ENCODE results near the gene HRNR. TPM values are rescaled to one million over a fixed set of nuclear protein-coding genes. Genes with fewer than 3 reads are reported as not detected.

HRNR gene
- total and polyA plus RNA-seq, 8 donors: 0.10 to 0.54 (median 0.21) TPM; not detected in 2

DNA sequence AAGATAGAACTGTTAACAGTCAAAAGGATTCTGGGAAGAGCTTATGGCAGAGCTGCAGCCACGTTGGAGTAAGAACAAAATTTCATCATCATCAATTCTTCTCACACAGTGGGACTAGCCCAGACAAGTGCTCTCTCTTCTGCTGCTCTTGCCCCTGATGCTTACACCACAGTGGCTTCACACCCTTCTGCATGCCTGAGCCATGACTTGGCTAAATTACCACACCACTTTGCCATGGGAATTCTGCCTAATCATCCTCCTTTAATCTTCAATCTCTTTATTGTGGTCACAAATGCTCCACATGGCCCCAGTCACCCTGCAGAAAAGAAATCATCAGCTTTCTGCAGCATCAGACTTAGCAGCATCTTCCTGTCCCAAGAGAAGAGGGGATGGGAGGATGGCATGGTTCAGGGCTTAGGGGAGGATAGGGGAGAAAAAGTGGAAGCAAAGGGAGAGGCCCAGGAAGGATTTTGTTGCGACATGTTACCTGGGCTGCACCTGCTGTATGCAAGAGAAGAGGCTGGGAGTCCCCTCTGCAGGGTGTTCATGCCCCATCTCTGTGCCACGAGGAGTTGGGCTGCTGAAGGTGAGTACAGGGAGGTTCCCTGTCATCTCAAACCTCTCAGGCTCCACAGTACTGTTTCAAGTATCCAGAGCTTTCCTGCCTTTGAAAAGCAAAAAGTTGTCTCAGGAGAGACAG, 56.0 kb downstream of the HRNR start:
- ATAC-seq: peak; percentile 82
- Histone ChIP-seq H3K36me3 (no peaks in the 10 kb centered on the region), H3K27ac (peak overlapping the region in 1 of 2 donors; percentile 39), H3K4me1 (peaks cover 0 to 38% of the 10 kb centered on the region in 2 donors), H3K4me3 (no peak overlapping the region), H3K9me3 (no peaks in the 10 kb centered on the region), H3K27me3 (no peaks in the 10 kb centered on the region)
- intact Hi-C loops (cut with DNase I): no loop called here
- no peak for TF ChIP-seq CTCF (IDR thresholded peaks at IDR 0.05)
- no peak for DNase-seq

- no peak for ATAC-seq
- no peak for TF ChIP-seq CTCF (IDR thresholded peaks at IDR 0.05)
- Histone ChIP-seq H3K36me3 (no peaks in the 10 kb centered on the region), H3K27ac (no peak overlapping the region), H3K4me1 (peaks cover 0 to 38% of the 10 kb centered on the region in 2 donors), H3K27me3 (no peaks in the 10 kb centered on the region), H3K9me3 (no peaks in the 10 kb centered on the region), H3K4me3 (no peak overlapping the region)
- DNase-seq: no peak
- intact Hi-C loops (cut with DNase I): no loop called here
Measured at GRCh38 chr1:152166966-152167365, 57.0 kb downstream of the HRNR start.

- Histone ChIP-seq H3K4me3 (no peak overlapping the region), H3K27me3 (no peaks in the 10 kb centered on the region), H3K9me3 (no peaks in the 10 kb centered on the region), H3K36me3 (no peaks in the 10 kb centered on the region), H3K4me1 (peaks cover 0 to 35% of the 10 kb centered on the region in 2 donors), H3K27ac (no peak overlapping the region)
- ATAC-seq (no peak), DNase-seq (no peak)
- TF ChIP-seq CTCF (IDR thresholded peaks at IDR 0.05): no peak
- intact Hi-C loops (cut with DNase I): no loop called here
Measured at GRCh38 chr1:152165286-152166077, 58.5 kb downstream of the HRNR start.

- intact Hi-C loops (cut with DNase I): no loop called here
- Histone ChIP-seq H3K27ac (no peak overlapping the region), H3K27me3 (no peaks in the 10 kb centered on the region), H3K4me1 (peaks cover 0 to 29% of the 10 kb centered on the region in 2 donors), H3K9me3 (no peaks in the 10 kb centered on the region), H3K4me3 (no peak overlapping the region), H3K36me3 (no peaks in the 10 kb centered on the region)
- DNase-seq: no peak
- no peak for ATAC-seq
- TF ChIP-seq CTCF (IDR thresholded peaks at IDR 0.05): no peak
Measured at GRCh38 chr1:152164517-152165136, 59.4 kb downstream of the HRNR start.

Measured in left lung (tissue), 10 donors.